Mesenteric fat pad (tissue), 1 donor: ENCODE data around the gene TMEM154. TPM values are rescaled to one million over a fixed set of nuclear protein-coding genes. Genes with fewer than 3 reads are reported as not detected.

ENCODE experiments used
- DNase-seq: peaks from one replicate; pipeline ENCODE4 v3.0.0-alpha.2; 2020; ENCODE audit warnings: low spot score
- total RNA-seq: library from RNA; stranded (reverse); fragmentation: NEBNext Ultra II Directional; extraction: Animal tissue kit (Norgen Biotek cat#: 25700); gene quantifications from one replicate; pipeline ENCODE4 v1.2.1, GENCODE V29; 2021
- donor health status: DM: yes; HTN: yes; CAD: no.

TMEM154 gene
- total RNA-seq, 1 donor from 2014 or later: 7.2 TPM

DNA sequence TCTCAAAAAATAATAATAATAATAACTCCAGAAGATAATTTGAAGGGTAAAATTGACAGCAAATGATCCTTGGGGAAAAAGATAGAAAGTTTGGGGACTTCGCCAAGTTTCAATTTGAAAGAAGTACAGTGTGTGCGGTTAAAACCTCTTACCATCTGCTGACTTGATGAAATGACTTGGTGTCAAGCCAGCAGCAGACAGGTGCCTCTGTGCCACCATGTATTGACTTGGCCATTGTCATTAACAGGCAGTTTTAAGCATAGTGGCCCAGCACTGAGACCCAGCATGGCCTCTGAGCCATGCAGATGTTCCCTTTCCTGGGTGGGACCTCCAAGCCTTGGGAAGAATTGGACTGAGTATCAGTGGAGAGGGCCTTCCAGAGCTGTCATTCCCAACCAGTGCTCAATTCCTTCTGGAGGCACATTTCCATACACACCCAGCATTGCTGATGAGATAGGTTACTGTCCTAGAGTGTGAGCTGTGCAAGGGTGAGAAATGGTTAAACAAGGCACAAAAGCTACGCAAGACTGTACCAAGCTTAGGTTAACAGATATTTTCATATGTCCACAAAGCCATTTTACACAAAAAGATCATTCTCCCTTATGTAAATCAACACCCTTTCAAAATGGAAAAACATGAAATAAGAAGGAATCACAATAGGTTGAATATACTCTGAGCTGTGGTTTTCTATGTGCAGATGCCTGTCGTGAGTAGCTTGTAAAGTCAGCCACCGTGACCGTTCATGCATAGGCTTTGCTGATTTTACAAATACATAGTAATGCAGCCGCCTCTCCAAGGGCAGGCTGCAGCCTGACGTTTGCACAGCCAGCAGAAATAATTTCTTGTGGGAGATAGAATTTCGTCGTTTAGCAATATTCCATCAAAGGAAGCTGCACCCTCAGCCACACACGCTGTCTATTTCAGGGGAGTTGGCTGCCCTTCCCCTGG is 84.5 kb downstream of the TMEM154 start:
- DNase-seq: no peak

DNA sequence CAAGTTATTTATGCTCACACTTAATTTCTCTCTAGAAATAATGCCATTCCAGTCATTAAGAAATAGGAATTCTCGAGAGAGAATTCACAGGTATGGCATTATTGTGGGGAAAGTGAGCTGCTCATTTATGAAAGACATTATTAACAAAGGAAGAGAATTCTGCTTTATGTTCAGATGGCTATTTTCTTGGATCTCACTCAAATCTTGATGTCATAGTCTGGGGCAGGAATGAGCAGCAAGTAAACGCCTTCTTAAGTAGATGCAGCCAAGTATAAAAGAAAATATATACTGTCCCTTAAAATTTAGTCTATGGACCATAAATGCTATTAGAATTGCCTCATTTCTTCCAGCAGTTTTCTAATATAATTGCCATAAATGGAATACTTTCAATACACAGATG is 85.7 kb downstream of the TMEM154 start:
- DNase-seq: no peak

GRCh38 chr4:152591876-152592275 is 87.9 kb downstream of the TMEM154 start:
- no peak for DNase-seq

GRCh38 chr4:152591396-152591795 is 88.4 kb downstream of the TMEM154 start:
- DNase-seq: no peak

- no peak for DNase-seq
Observed at GRCh38 chr4:152590179-152591031, 89.4 kb downstream of the TMEM154 start.

DNA sequence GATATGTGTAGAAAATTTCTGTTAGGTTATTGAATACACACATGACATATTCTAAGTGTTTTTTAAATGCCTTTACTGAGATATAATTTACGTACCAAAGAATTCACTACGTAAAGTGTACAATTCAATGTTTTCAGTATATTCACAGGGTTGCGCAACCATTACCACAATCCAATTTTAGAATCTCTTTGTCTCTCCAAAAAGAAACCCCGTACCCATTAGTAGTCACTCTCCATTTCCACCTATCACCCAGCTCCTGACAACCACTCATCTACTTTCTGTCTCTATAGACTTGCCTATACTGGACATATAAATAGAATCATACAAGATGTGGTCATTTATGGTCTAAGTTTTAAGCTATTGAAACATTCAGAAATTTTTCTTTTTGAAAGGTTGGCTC is 90.9 kb downstream of the TMEM154 start:
- DNase-seq: no peak

DNA sequence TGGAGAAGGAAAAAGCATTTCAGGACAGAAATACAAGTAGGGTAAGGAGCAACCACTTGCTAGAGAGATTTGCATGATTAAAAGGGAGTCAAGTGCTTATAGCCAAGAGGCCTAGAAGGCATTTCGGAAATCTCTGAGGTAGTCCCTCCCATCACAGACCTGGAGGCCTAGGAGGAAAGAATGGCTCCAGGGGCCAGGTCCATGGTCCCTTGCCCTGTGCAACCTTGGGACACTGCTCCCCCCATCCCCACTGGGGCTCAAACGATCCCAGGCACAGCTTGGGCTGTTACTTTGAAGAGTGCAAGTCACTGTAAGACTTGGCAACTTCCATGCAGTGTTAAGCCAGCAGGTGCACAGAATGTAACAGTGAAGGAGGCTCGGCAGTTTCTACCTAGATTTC is 92.7 kb downstream of the TMEM154 start:
- no peak for DNase-seq

DNA sequence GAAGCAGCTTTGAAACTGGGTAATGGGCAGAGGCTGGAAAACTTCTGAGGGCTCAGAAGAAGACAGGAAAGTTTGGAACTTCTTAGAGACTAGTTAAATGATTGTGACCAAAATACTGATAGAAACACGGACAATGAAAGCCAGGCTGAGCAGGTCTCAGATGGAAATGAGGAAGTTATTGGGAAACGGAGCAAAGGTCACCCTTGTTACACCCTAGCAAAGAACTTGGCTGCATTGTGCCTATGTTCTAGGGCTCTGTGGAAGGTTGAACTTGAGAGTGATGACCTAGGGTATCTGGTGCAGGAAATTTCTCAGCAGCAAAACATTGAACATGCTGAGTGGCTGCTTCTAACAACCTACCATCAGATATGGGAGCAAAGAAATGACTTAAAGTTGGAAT is 93.1 kb downstream of the TMEM154 start:
- no peak for DNase-seq

- DNase-seq: no peak
Observed at GRCh38 chr4:152585023-152585441, 94.8 kb downstream of the TMEM154 start.

- no peak for DNase-seq
Observed at GRCh38 chr4:152581536-152582160, 98.1 kb downstream of the TMEM154 start.

DNA sequence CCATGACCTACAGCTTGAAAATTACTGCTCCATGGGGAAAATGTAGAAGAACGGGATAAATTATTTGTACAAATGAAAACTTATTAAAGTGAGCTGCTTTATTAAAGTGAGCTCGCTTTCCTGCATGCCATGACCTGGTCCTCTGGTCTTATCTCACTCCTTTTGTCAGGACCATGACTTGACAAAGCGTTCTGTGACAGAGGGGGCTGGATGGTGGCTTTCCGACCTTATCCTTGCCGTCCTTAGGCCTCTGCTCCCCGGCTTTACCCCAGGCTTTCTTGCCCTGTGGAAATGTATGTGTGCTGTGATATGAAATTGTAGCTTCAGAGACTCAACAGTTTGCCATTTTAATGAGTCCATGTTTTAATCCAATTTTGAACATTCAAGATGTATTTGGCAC is 99.9 kb downstream of the TMEM154 start:
- DNase-seq: no peak

DNA sequence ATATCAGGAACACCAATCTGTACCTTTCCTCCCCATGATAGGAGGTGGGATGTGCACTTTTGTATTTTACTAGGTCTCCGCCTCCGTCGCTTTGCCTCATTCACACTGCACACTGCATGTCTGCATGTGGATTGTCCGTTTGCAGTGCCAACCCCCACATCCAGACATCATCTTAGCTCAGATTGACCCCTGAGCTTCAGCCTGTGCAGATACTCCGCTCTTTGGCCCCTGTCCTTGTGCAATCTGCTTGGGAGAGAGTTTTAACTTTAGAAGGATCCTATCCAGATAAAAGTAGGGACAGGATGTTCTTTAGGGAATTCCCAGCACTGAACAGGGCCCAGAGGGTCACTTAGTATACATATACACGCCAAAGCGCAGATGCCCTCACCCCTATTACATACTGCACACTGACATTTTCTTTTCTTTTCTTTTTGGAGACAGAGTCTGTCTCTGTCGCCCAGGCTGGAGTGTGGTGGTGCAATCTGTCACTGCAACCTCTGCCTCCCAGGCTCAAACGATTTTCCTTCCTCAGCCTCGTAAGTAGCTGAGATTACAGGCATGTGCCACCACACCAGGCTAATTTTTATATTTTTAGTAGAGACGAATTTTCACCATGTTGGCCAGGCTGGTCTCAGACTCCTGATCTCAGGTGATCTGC is 100.6 kb downstream of the TMEM154 start:
- DNase-seq: no peak

GRCh38 chr4:152578670-152579069 is 101.1 kb downstream of the TMEM154 start:
- no peak for DNase-seq

GRCh38 chr4:152577708-152578396 is 101.9 kb downstream of the TMEM154 start:
- DNase-seq: no peak

GRCh38 chr4:152575533-152575932 is 104.3 kb downstream of the TMEM154 start:
- DNase-seq: no peak

DNA sequence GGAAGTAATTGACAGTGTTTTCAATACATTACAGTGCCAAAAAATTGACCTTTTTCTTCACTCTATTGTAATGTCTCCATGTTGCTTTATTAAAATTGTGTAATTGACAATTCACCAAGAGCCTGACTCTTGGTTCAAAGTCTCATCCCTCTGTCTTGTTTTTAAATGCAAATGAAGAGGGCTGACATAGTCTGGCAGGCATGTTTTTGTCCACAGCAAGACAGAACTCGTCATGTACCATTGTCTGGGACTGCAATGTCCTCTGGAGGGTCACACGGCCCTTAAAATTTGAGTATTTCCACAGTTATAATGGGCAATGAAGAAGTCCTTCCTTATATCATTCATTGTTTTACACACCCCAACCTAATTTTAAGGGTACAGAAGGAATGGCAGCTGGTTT is 105.9 kb downstream of the TMEM154 start:
- DNase-seq: no peak

GRCh38 chr4:152572417-152573086 is 107.2 kb downstream of the TMEM154 start:
- DNase-seq: no peak

DNA sequence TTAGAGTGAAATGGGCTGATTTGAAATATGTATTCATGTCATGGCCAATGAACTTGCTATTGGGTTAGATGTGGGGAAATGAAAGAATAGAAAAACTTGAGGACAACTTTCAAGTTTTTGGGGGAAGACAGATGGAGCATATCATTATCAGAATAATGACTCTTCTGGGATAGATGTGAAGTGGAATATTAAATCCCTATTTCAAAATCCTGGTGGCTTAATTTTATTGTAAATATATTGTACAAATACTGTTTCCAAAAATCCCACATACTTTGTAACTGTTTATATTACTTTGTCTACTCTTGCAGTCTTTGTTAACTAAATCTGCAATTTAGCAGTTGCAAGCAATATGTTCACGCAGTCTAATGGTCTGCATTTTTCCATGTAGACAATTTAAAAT is 108.0 kb downstream of the TMEM154 start:
- no peak for DNase-seq

GRCh38 chr4:152571296-152571695 is 108.5 kb downstream of the TMEM154 start:
- no peak for DNase-seq
